Activated effector memory CD4-positive, alpha-beta T cell treated with Interleukin-2 at 50 U/mL for 16 hours (primary cell): ENCODE data around the gene APOM.

ENCODE experiments used
- DNase-seq: peaks from one replicate; pipeline ENCODE4 v3.0.0-alpha.2; 2020

The APOM gene

GRCh38 chr6:31631681-31632278, 23.9 kb upstream of the APOM start:
- DNase-seq: no peak

- no peak for DNase-seq
Observed at GRCh38 chr6:31632279-31632946, 23.3 kb upstream of the APOM start.

DNA sequence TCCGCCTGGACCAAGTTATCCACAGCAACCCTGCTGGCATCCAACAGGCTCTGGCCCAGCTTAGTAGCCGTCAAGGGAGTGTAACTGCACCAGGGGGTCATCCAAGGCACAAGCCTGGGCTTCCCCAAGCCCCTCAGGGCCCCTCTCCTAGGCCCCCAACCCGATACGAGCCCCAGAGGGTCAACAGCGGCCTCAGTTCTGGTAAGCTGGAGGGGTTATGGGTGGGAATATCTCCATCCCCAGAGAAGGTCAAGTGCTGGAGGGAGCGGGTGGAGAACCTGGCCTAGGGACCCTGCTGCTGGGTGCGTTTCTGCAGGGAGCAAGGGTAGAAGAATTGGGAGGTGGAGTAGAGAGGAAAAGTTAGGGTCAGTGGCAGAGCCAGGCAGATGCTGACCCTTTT, 22.2 kb upstream of the APOM start:
- no peak for DNase-seq

DNA sequence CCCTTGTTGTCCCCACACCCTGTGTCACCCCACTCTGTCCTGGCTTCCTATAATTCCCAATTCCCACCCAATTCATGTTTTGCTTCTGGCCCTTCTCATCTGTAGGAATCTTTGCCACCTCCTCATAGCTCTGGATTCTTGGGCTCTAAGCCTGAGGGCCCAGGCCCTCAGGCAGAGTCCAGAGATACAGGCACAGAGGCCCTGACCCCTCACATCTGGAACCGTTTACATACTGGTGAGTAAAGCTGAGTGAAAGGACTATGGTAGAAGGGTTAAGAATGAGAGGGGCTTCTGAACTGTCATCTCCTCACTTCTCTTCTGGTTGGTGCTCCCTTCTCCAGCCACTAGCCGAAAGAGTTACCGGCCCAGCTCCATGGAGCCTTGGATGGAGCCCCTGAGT, 21.6 kb upstream of the APOM start:
- DNase-seq: no peak

DNA sequence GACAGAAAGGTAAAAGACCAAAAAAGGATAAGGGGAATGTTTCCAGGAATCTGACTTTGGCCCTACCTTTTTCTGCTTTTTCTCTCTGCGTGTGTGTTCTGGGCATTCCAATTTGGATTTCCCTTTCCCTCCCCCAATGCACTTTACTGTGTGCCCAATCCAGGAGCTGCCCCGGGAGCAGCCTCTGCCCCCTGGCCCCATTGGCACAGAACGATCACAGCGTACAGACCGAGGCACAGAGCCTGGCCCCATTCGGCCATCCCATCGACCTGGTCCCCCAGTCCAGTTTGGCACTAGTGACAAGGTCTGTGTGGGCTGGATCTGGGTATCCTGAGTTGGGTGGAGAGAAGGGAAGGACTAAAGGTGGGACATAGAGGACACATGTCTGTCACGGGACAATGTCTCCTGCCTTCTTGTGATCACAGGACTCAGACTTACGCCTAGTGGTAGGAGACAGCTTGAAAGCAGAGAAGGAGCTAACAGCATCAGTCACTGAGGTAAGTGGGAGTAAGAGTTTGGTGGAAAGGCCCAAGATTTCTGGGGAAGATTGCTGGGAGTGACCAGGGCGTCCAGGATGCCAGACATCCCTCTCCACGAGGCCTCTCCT, 20.6 kb upstream of the APOM start:
- no peak for DNase-seq

- DNase-seq: no peak
Observed at GRCh38 chr6:31636698-31637596, 18.7 kb upstream of the APOM start.

DNA sequence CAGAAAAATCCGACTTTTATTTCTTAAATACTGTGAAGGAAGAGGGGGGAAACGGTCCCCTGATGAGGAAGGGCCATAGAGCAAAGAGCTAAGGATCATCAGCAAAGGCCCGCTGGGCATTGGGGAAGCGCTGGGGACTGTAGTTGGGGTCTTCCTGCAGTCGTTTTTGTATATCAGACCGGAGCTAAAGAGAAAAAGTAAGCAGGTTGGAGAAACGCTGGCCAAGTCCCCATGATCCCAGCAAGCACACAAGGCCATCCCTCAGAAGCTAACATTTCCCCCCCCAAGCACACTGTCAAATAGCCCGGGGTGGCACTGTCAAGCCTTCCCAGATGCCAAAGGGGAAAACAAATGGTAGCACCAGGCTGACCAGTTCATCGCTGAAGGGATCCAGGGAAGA, 16.7 kb upstream of the APOM start:
- no peak for DNase-seq

DNA sequence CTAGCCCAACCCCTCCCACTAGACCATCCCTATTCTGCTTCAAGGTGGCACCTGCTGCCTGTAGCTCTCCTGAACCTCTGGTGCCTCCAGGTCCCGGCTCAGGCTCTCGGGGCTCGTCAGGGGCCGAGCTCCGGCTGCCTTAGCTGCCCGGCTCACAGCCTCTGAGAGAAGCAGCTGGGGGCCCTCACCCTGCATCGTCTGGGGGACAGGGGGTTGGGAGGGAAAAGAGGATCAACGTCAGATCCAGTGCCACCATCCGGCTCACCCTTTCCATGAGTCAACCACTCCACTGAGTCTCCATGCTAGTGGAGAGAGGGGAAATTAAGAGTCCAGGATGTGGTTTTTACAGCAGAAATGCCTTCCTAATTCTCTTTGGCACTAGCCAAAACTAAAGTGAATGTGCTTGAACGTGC, 16.2 kb upstream of the APOM start:
- no peak for DNase-seq

- DNase-seq: no peak
Observed at GRCh38 chr6:31640612-31641011, 15.1 kb upstream of the APOM start.

DNA sequence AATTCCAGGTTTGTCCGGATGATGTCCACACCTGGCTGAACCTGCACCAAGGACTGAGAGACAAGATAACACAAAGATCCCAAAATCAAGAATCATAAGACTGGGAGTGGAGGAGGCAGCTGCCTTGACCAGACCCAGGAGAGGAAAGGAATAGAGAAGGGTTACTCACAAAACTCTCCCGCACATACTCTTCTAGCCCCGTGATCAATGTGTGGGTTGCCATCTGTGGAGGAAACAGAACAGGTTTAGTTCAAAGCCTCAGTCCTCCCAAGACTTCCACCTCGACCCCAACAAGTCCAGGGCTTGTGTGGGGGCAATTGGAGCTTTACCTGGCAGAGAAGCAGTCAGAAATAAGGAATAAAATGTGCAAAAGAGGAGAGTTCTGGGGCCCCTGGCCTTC, 14.3 kb upstream of the APOM start:
- DNase-seq: no peak

- no peak for DNase-seq
Observed at GRCh38 chr6:31642798-31643570, 12.7 kb upstream of the APOM start.

DNA sequence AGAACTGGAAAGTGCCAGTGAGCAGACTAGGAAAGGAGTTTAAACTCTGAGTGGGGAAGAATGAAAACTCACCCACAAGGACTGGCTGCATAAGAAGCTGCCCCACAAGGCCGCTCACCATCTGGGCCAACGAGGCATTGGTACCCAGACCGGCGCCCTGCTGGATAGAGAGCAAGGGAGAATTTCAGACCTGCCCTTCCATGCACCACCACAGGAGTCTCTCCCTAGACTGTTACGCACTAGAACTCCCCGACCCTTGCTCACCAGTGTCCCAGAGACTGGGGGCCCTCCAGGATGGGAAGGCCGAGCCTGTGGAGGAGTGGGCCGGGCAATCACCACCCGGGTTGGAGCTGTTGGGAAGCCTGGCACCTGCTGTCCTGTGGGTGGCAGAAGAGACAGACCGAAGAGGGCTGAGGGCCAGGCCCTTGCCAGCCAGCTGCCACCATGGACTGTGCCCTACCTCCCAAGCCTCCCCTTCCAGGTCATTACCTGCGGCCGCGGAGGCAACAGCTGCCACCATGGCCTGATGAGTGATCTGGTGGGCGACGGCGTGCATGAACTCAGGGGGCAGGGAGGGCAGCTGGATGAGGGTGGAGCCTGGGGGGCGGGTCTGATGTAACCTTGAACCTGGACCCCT, 11.8 kb upstream of the APOM start:
- DNase-seq: no peak

DNA sequence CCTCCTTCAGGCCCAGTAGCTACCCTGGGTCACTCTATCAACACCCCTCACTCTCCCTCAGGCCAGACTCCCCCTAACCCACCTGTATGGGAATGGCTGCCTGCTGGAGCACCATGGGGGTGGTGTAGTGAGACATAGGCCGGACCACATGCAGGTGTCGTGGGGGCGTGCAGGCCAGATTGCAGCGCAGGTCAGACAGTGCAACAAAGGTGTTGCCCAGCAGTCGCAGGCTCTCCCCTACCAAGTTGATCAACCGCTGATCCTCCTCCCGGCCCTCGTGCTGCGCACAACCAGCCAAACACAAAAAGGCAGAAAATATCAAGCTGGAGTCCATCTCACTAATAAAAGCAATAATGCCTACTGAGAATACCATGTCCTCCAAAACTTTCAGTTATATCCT, 10.4 kb upstream of the APOM start:
- no peak for DNase-seq

DNA sequence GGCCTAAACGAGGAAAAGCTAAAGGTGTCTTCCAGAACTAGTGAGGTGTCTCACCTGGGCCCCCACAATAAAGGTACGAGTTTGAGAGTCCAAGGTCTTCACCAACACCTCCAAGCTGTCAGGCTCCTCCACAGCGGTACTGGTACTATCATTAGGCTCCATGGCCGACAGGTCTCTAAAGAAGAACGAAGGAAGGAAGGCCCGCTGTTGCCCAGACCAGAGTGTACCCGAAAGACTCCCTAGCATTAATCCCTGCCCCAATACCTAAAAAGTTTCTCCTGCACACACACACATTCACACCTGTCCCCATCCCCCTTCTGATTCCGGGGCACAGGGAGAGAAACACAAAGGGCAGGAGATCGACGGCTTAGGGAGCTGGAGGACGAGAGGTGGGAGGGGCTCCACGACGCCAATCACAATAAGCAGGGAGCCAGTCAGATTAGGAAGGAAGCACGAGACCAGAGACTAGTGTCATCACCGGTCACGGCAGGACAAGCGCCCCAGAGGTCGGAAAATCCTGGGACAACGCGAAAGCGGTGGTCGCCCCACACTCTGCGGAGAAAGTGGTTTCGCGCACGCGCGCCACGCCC, 4.0 kb upstream of the APOM start:
- no peak for DNase-seq

- no peak for DNase-seq
Observed at GRCh38 chr6:31652925-31653724, 2.6 kb upstream of the APOM start.

DNA sequence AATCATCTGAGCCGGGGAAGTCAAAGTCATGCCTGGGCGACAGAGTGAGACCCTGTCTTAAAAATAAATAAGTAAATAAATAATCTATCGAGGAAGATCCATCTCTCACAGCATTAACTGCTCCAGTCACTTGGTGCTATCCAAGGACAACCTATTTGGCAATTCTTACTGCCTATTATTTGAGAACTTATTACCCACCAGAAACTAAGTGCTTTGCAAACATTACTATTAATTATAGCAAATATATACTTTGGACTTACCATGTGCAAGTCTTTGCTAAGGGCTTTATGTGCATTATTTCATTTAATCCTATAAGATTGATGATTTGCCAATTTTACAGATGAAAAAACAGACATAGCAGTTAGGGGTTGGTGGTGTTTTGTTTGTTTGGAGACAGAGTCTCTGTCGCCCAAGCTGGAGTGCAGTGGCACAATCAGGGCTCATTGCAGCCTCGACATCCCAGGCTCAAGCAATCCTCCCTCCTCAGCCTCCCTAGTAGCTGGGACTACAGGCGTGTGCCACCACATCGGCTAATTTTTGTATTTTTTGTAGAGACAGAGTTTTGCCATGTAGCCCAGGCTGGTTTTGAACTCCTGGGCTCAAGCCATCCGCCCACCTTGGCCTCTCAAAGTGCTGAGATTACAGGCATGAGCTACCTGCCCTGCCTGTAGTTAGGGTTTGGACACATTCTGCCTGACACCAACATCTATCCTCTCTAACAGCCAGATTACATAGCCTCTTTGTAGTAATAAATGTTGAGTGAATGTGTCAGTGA, 933 bp upstream of the APOM start:
- DNase-seq: no peak

DNA sequence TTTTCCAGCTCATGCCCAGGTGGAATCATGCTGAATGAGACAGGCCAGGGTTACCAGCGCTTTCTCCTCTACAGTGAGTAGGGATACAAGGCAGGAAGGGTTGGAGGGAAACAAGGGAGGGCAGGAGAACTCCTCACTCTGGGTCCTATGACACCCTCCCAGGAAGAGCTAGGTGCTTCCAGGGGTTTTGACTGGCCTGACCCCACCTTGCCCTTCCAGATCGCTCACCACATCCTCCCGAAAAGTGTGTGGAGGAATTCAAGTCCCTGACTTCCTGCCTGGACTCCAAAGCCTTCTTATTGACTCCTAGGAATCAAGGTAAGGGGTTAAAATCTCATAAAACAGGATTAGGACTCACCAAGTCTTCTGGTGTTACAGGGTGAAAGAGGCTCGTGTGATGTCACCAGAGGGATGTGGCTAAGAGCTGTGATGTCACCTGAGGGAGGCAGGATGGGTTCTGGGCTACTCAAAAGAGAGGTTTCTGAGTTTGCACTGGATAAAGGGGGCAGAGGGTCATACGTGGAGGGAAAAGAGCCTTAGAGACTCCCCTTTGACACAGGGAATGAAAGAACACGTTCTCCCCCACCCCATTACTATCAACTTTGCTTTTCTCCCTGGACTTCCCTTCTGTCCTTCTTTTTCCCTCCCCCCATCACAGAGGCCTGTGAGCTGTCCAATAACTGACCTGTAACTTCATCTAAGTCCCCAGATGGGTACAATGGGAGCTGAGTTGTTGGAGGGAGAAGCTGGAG, 1.9 kb downstream of the APOM start:
- no peak for DNase-seq

- no peak for DNase-seq
Observed at GRCh38 chr6:31658158-31658688, 2.5 kb downstream of the APOM start.

- DNase-seq: no peak
Observed at GRCh38 chr6:31658983-31659648, 3.4 kb downstream of the APOM start.
